Measurements from ENCODE around the gene ERG28. TPM values are rescaled to one million over a fixed set of nuclear protein-coding genes. Genes with fewer than 3 reads are reported as not detected.

The ERG28 gene
- total RNA-seq, 2 experiments from 2014 or later, result 22.9 to 25.1 TPM

DNA sequence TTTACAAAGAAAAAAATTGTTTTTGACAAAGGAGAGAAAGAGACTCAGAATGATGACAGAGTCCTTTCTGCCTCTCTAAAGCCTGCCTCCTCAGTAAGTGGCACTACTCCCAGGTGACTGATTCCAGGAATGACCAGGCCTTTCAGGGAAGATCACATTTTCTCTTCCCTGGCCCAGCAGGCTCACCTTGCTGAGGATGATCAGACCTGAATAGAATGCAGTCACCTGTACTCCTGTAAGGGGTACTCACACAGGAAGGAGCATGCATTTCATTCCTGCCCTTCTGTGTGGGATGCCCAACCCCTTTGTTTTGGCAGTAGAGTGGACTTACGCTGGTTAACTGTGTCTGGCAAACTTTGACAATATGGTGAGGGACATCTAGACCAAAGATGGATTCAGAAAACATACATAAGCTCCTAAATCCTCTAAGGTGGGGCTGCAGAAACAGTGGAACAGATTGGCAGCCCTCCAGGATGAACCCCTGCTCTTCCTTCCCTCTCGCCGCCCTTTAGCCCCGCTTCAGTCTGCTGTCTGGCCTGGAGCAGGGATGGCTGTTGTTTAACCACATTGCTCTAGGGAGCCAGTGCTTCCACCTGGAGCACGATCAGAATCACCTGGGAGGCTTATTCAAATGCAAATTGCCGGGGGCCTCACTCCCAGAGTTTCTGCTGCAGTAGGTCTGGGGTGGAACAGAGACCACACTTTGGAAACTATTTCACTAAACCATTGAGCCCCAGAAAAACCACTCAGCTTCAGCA, 29.8 kb downstream of the ERG28 start:
- CTCF ChIA-PET, result interaction anchor here (1.7 kb wide), 1 partner anchor 23 kb away, joined by 5 read pairs; no protein-coding TSS in a partner anchor
- Mint-ChIP-seq H3K4me3 (no peak overlapping the region), H3K9me3 (ENCODE audit: low read depth) (no peaks in the 10 kb centered on the region), H3K4me1 (no peaks in the 10 kb centered on the region), H3K36me3 (peaks cover 1% of the 10 kb centered on the region), H3K27me3 (no peaks in the 10 kb centered on the region), H3K27ac (no peak overlapping the region)
- no peak for DNase-seq
- ATAC-seq, result no peak

DNA sequence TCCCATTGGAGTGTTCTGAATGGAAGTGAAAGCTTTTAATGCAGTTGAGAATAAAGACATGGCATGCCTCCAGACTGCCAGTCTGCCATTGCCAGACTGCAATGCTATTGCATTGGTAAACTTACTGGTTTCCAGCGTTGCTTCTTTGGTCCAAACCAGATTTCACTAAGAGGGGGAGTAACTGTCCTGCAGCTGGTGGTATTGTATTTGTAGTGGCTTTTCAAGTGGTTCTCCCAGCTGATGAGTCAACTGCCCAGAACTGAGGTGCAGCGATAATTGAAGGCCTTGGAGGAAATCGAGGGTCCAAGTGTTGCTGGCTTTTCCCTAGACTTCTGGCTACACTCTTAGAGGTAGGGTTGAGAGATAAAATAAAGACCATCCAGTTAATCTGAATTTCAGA, 31.9 kb downstream of the ERG28 start:
- no peaks in the 10 kb centered on the region for H3K9me3 Mint-ChIP-seq (ENCODE audit: low read depth)
- H3K27ac Mint-ChIP-seq, result no peak overlapping the region
- no peak overlapping the region for H3K4me3 Mint-ChIP-seq
- CTCF ChIA-PET, result no interaction called here
- no peaks in the 10 kb centered on the region for H3K27me3 Mint-ChIP-seq
- DNase-seq (no peak), ATAC-seq (no peak)
- no peaks in the 10 kb centered on the region for H3K4me1 Mint-ChIP-seq
- H3K36me3 Mint-ChIP-seq, result peaks cover 1% of the 10 kb centered on the region

DNA sequence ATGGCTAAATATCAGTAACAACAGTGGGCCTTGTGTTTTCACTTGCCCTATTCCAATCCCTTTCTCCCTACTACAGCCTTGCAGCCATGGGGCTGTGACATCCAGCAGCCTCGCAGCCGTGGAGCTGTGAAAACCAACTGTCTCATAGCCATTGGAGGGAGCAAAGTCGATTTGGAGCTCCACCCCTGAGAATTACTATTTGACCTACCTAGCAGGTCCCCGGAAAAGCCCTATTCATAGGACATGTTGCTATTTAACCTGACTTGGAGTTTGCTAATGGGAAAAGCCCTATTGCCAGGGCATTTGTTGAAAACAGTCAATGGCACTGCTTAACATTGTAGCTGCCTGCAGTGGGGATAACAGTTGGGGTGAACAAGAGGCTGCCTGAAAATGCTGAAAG, 33.3 kb downstream of the ERG28 start:
- H3K9me3 Mint-ChIP-seq (ENCODE audit: low read depth), result no peaks in the 10 kb centered on the region
- CTCF ChIA-PET, result interaction anchor here (1.0 to 1.2 kb wide), 2 partner anchors 14 to 355 kb away, joined by 3 to 4 read pairs; no protein-coding TSS in a partner anchor
- H3K27ac Mint-ChIP-seq, result no peak overlapping the region
- ATAC-seq (no peak), DNase-seq (no peak)
- no peaks in the 10 kb centered on the region for H3K27me3 Mint-ChIP-seq
- no peak overlapping the region for H3K4me3 Mint-ChIP-seq
- peaks cover 1% of the 10 kb centered on the region for H3K36me3 Mint-ChIP-seq
- H3K4me1 Mint-ChIP-seq, result no peaks in the 10 kb centered on the region

DNA sequence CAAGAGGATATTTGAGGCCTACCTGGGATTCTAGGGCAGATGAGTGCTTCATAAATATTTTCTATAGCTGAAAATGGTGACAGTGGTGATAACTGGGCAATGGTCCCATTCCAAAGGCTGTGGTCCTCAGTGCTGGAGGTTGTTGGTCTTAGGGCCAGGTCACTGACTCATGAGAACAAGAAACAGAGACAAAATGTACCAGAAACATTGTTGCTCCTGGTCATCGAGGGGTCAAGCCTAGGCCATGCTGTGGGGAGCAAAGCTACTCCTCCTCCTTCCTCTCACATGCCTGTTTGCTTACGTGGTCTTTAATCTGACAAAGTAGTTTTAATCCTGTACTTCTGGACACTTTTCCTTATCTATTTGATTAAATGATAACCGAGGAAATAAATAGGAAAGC, 33.8 kb downstream of the ERG28 start:
- no peak for DNase-seq
- Mint-ChIP-seq H3K27ac (no peak overlapping the region), H3K4me1 (no peaks in the 10 kb centered on the region), H3K27me3 (no peaks in the 10 kb centered on the region), H3K9me3 (ENCODE audit: low read depth) (no peaks in the 10 kb centered on the region), H3K36me3 (peaks cover 1% of the 10 kb centered on the region), H3K4me3 (no peak overlapping the region)
- no peak for ATAC-seq
- CTCF ChIA-PET, result no interaction called here

DNA sequence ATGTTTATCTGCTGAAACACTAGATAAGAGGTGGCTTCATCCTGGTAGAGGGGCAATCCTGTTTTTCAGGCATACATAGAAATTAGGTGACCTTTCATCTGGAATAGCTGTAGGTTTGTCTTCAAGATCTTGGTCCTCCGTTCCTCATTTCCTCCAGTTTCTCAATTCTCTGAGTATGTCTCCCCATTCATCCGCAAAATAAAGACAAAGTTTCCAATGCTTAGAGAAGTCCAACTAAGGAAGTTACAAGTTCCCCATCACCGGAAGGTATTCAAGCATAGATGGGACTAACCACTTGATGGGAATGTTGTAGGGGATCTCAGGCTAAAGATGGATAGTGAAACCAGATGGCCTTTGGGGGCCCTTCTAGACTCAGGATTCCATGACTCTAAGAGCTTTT, 34.3 kb downstream of the ERG28 start:
- H3K4me3 Mint-ChIP-seq, result no peak overlapping the region
- H3K9me3 Mint-ChIP-seq (ENCODE audit: low read depth), result no peaks in the 10 kb centered on the region
- DNase-seq (no peak), ATAC-seq (no peak)
- no peaks in the 10 kb centered on the region for H3K4me1 Mint-ChIP-seq
- CTCF ChIA-PET, result interaction anchor here (1.5 kb wide), 1 partner anchor 14 kb away, joined by 4 read pairs; no protein-coding TSS in a partner anchor
- H3K36me3 Mint-ChIP-seq, result peaks cover 1% of the 10 kb centered on the region
- no peaks in the 10 kb centered on the region for H3K27me3 Mint-ChIP-seq
- no peak overlapping the region for H3K27ac Mint-ChIP-seq

DNA sequence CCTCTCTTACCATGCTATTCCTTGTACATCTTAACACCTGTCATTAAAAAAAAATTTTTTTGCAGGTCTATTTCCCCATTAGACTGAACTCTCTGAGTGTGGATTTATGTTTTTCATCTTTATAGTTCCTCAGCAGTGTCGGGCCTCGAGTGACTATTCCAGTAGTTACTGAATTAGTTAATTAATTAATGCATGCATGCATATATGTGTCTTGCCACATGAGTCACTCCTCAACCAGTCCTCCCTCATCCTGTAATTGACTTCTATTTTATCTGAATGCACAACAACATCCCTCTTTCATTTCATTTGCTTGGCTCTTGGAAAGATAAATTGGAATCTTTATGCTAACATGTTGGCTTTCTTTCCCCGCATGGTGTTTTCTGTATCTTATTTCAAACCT, 35.6 kb downstream of the ERG28 start:
- H3K36me3 Mint-ChIP-seq, result peaks cover 1% of the 10 kb centered on the region
- no peak for DNase-seq
- H3K27me3 Mint-ChIP-seq, result no peaks in the 10 kb centered on the region
- no peak overlapping the region for H3K27ac Mint-ChIP-seq
- no peaks in the 10 kb centered on the region for H3K9me3 Mint-ChIP-seq (ENCODE audit: low read depth)
- no peaks in the 10 kb centered on the region for H3K4me1 Mint-ChIP-seq
- ATAC-seq, result no peak
- no peak overlapping the region for H3K4me3 Mint-ChIP-seq
- CTCF ChIA-PET, result interaction anchor here (1.5 kb wide), 1 partner anchor 12 kb away, joined by 4 read pairs; no protein-coding TSS in a partner anchor

DNA sequence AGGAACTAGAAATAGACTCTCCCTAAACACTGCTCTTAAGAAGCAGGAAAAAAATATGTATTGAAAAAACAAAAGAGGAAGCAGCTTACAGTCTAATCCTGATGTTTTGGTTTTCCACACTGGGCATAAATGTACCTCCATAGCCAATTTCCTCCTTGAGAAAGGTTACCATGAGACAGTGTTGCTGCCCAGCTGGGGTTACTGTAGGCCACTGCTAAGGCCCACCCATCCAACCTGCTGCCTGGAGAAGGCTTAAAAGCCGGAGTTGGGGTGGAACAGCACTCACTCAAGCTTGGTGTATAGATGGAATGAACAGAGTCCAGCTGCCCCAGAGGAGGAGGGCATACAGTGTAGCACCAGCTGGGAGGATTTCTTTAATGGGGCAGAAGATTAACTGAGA, 41.1 kb downstream of the ERG28 start:
- ATAC-seq, result no peak

DNA sequence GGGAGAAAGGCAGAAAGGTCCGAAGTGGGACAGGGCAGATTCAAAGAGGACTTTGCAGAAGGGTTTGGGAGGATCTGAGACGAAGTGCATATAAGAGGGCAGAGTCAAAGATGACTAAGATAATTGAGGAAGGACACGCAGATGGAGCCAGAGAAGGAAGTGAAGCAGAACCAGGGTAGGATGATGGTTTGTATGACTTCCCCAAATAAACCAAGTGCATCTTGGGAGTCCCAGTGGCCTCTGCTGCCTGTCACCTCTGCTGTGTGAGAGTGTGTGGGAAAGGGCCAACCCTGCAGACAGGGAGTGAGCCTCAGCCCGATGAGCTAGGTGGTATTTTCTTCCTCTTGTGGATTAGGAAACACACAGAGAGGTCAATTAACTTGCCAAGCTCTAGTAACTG, 45.5 kb downstream of the ERG28 start:
- H3K36me3 Mint-ChIP-seq, result peaks cover 5% of the 10 kb centered on the region
- peaks cover 6% of the 10 kb centered on the region for H3K9me3 Mint-ChIP-seq (ENCODE audit: low read depth)
- no peaks in the 10 kb centered on the region for H3K27me3 Mint-ChIP-seq
- no peak overlapping the region for H3K27ac Mint-ChIP-seq
- H3K4me1 Mint-ChIP-seq, result no peaks in the 10 kb centered on the region
- CTCF ChIA-PET, result no interaction called here
- H3K4me3 Mint-ChIP-seq, result no peak overlapping the region
- ATAC-seq (no peak), DNase-seq (no peak)

More for the DNA sequence above, 41.1 kb downstream of the ERG28 start:
- DNase-seq, result no peak
- Mint-ChIP-seq H3K9me3 (ENCODE audit: low read depth) (peaks cover 3% of the 10 kb centered on the region), H3K4me1 (no peaks in the 10 kb centered on the region), H3K27me3 (no peaks in the 10 kb centered on the region), H3K27ac (no peak overlapping the region), H3K36me3 (no peaks in the 10 kb centered on the region), H3K4me3 (no peak overlapping the region)
- CTCF ChIA-PET, result interaction anchor here (2.0 kb wide), 1 partner anchor 35 kb away, joined by 7 read pairs; no protein-coding TSS in a partner anchor

DNA sequence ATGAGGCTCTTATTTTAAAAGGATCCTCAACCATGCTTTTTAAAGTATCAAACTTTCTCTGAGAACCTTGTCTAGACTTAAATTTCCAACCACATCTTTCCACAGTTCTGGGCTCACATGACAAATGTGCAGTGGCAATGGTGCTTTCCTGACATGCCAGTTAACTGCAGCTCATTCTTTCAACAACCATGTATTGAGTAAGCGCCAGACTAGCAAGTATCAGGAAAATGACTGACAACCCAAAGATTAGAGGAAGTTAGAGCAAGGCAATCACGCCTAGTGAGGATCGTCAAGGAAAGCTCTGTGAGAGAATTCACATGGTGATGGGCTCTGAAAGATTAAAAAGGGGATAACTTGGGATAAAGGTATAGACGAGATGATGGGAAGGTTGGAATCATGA, 46.5 kb downstream of the ERG28 start:
- no peak overlapping the region for H3K27ac Mint-ChIP-seq
- ATAC-seq, result no peak

DNA sequence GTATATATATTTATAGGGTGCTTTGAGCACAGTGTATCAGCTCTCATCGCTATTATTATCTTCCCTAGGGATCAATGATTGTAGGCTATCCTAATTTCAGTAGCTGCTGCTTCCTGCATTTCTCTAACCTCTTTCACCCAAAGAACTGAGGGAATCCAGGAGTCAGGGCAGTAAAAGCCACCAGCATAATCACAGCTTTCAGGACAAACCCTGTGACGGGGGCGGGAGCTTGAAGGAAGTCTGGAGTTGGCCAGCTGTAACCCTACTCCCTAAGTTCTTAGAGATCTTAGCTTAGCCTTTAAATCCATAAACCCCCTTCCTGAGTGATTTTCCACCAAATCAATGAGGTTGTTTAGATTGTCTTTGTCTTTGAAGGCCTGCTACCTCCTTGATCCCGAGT, 48.5 kb downstream of the ERG28 start:
- Mint-ChIP-seq H3K27me3 (no peaks in the 10 kb centered on the region), H3K9me3 (ENCODE audit: low read depth) (peaks cover 17% of the 10 kb centered on the region), H3K4me3 (no peak overlapping the region), H3K27ac (no peak overlapping the region), H3K36me3 (peaks cover 10% of the 10 kb centered on the region), H3K4me1 (no peaks in the 10 kb centered on the region)
- CTCF ChIA-PET, result interaction anchor here (1.1 kb wide), 1 partner anchor 13 kb away, joined by 4 read pairs; no protein-coding TSS in a partner anchor
- DNase-seq, result no peak
- ATAC-seq, result no peak

More for the DNA sequence above, 46.5 kb downstream of the ERG28 start:
- no peaks in the 10 kb centered on the region for H3K4me1 Mint-ChIP-seq
- peaks cover 10% of the 10 kb centered on the region for H3K9me3 Mint-ChIP-seq (ENCODE audit: low read depth)
- CTCF ChIA-PET, result no interaction called here
- no peaks in the 10 kb centered on the region for H3K27me3 Mint-ChIP-seq
- no peak overlapping the region for H3K4me3 Mint-ChIP-seq
- H3K36me3 Mint-ChIP-seq, result peaks cover 5% of the 10 kb centered on the region
- DNase-seq, result no peak

DNA sequence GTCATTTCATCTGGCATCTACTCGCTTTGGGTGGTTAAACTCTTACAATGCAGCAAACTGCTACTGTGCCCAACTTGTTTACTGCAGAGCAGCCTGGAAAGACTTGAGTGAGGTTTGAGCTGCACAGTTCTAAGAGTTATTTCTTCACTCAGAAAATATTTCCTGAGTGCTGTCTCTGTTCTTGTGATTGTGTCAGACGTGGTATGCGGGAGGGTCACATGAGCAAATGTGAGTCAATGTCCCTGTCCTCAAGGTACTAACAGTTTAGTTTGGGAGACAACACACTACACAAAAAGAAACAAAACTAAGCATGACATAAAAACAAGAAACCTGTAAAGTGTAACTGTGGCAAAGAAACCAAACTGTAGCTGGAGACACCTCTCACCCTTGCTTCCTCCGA, 49.8 kb downstream of the ERG28 start:
- ATAC-seq (no peak), DNase-seq (no peak)
- CTCF ChIA-PET, result no interaction called here
- H3K9me3 Mint-ChIP-seq (ENCODE audit: low read depth), result peaks cover 17% of the 10 kb centered on the region
- no peak overlapping the region for H3K4me3 Mint-ChIP-seq
- H3K4me1 Mint-ChIP-seq, result no peaks in the 10 kb centered on the region
- H3K27ac Mint-ChIP-seq, result no peak overlapping the region
- H3K36me3 Mint-ChIP-seq, result peaks cover 10% of the 10 kb centered on the region
- H3K27me3 Mint-ChIP-seq, result no peaks in the 10 kb centered on the region

DNA sequence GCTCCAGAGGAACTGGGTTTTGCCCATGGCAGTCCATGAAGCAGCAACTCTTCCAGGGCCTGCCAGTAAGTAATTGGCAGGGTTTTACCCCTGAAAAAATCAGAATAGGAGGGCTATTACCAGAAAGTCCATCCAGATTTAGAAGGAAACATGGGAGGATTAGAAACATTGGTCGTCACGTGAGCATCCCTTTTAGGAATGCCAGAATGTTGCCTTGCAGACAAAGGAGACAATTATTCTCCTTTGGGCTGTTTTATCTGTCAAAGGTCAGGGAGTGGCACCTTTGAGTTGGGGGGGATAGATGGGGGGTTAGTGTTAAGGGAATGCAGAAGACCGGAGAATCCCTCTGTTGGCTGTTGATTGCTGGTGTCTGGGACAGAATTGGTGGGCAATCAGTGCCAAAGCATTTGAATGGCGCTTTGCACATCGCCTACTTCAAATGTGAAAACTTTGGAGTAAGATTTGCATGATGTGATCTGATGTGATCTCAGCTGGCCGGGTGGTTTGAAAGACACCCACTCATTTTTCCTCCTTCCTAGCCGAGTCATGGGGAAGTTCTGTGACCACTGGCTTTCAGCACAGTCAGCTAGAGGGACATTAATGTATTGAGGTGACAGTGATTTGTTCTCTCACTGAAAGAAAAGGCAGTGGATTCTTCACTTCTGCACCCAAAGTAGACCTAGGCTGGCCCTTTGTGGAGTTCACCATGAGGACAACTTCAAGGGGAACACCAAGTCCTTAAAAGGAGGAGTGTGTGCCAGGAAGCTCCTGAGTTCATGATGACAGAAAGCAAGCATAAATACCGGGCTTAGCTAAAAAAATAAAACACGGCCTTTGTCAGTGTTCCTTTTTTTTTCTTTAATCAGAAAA, 50.8 kb downstream of the ERG28 start:
- Mint-ChIP-seq H3K27me3 (no peaks in the 10 kb centered on the region), H3K4me1 (no peaks in the 10 kb centered on the region), H3K9me3 (ENCODE audit: low read depth) (peaks cover 15% of the 10 kb centered on the region), H3K27ac (no peak overlapping the region), H3K4me3 (no peak overlapping the region), H3K36me3 (peaks cover 10% of the 10 kb centered on the region)
- CTCF ChIA-PET, result no interaction called here
- DNase-seq (no peak), ATAC-seq (no peak)

DNA sequence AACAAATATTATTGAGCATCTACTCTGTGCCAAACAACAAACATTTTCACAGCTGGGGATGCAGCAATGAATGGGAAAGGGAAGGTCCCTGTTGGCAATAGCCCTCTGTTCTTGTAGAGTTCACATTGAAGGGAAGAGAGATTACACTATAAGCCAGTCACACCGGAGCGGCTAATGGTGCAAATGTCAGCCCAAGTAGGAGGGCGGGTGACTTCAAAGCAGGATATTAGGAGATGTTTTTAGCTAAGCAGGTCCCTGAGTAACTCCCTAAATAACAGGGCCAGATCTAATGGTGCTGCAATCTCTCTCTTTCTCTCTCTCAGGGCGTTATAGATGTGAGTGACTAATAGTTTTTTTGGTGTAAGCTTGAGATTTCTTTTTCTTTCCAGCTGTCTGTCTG, 51.6 kb downstream of the ERG28 start:
- peaks cover 10% of the 10 kb centered on the region for H3K36me3 Mint-ChIP-seq
- no peaks in the 10 kb centered on the region for H3K4me1 Mint-ChIP-seq
- ATAC-seq (no peak), DNase-seq (no peak)
- no peak overlapping the region for H3K4me3 Mint-ChIP-seq
- no peaks in the 10 kb centered on the region for H3K27me3 Mint-ChIP-seq
- no peak overlapping the region for H3K27ac Mint-ChIP-seq
- H3K9me3 Mint-ChIP-seq (ENCODE audit: low read depth), result peaks cover 11% of the 10 kb centered on the region
- CTCF ChIA-PET, result no interaction called here
